ENCODE data around the gene DOCK9. TPM values are rescaled to one million over a fixed set of nuclear protein-coding genes. Genes with fewer than 3 reads are reported as not detected.

DOCK9 gene
- total RNA-seq, 4 donors from 2014 or later, result 79.1 to 197 (median 107) TPM

GRCh38 chr13:98961503-98962105 is 16.3 kb downstream of the DOCK9 start:
- Histone ChIP-seq H3K4me1 (no peaks in the 10 kb centered on the region), H3K9me3 (no peaks in the 10 kb centered on the region), H3K4me3 (no peak overlapping the region), H3K27me3 (no peaks in the 10 kb centered on the region), H3K36me3 (no peaks in the 10 kb centered on the region), H3K27ac (no peak overlapping the region)
- intact Hi-C loops (cut with DNase I; ENCODE audit: low total_unique reads), result no loop called here
- DNase-seq, result no peak
- no peak for TF ChIP-seq POLR2A (IDR thresholded peaks at IDR 0.05)
- TF ChIP-seq CTCF (IDR thresholded peaks at IDR 0.05), result no peak

GRCh38 chr13:98960606-98961502 is 17.0 kb downstream of the DOCK9 start:
- Histone ChIP-seq H3K4me1 (no peaks in the 10 kb centered on the region), H3K36me3 (no peaks in the 10 kb centered on the region), H3K27ac (peak overlapping the region in 1 of 2 donors; percentile 46), H3K27me3 (no peaks in the 10 kb centered on the region), H3K4me3 (no peak overlapping the region), H3K9me3 (no peaks in the 10 kb centered on the region)
- DNase-seq, result no peak
- intact Hi-C loops (cut with DNase I; ENCODE audit: low total_unique reads), result no loop called here
- TF ChIP-seq POLR2A (IDR thresholded peaks at IDR 0.05) (no peak), CTCF (IDR thresholded peaks at IDR 0.05) (no peak)

- Histone ChIP-seq H3K27me3 (no peaks in the 10 kb centered on the region), H3K9me3 (no peaks in the 10 kb centered on the region), H3K27ac (peak overlapping the region in 1 of 2 donors; percentile 46), H3K4me3 (no peak overlapping the region), H3K4me1 (no peaks in the 10 kb centered on the region), H3K36me3 (no peaks in the 10 kb centered on the region)
- no peak for DNase-seq
- intact Hi-C loops (cut with DNase I; ENCODE audit: low total_unique reads), result no loop called here
- no peak for TF ChIP-seq CTCF (IDR thresholded peaks at IDR 0.05)
- no peak for TF ChIP-seq POLR2A (IDR thresholded peaks at IDR 0.05)
Measured at GRCh38 chr13:98959786-98960605, 17.9 kb downstream of the DOCK9 start.

GRCh38 chr13:98959291-98959690 is 18.6 kb downstream of the DOCK9 start:
- intact Hi-C loops (cut with DNase I; ENCODE audit: low total_unique reads), result no loop called here
- no peaks in the 10 kb centered on the region for H3K4me1 ChIP-seq

More at GRCh38 chr13:98959291-98959690, 18.6 kb downstream of the DOCK9 start:
- Histone ChIP-seq H3K4me3 (no peak overlapping the region), H3K27me3 (no peaks in the 10 kb centered on the region), H3K36me3 (no peaks in the 10 kb centered on the region), H3K27ac (no peak overlapping the region), H3K9me3 (no peaks in the 10 kb centered on the region)
- DNase-seq, result no peak
- TF ChIP-seq CTCF (IDR thresholded peaks at IDR 0.05) (no peak), POLR2A (IDR thresholded peaks at IDR 0.05) (no peak)

All from uterus (tissue), 4 donors.